H1 (cell line): ENCODE data around the gene CXXC5. TPM values are rescaled to one million over a fixed set of nuclear protein-coding genes. Genes with fewer than 3 reads are reported as not detected.
A peak's percentile ranks its signal among the peaks of the same experiment; 100 is the strongest.

Experiments used
- CTCF ChIA-PET: fragments of 300-600 bp; sonication (Branson Sonifier 250); formaldehyde crosslinking; loops from one replicate; lab custom pipeline; 2021; ENCODE audit not compliant: partially characterized antibody; lab: Charles Lee
- POLR2A ChIA-PET: fragments of 300-600 bp; sonication (Branson Sonifier 250); formaldehyde crosslinking; loops from one replicate; lab custom pipeline; 2021; ENCODE audit warnings: inconsistent platforms; ENCODE audit not compliant: partially characterized antibody; lab: Charles Lee
- DNase-seq, 2 experiments: peaks; one replicate each; pipeline versions ENCODE4 v3.0.0 to v3.0.0-alpha.2; 2010 to 2022; ENCODE audit warnings: low spot score in 2 of 2, low read depth in 1 of 2, mixed read lengths in 1 of 2
- FAIRE-seq: peaks from 2 replicates; lab custom pipeline; 2011; peaks lifted over from hg19 to GRCh38; lab: Jason Lieb, UNC
- H2AFZ ChIP-seq: 2 replicates; pipeline ENCODE4 v1.8.1; 2012; ENCODE audit warnings: low read length, inconsistent platforms
- H2AK5ac ChIP-seq: 2 replicates; pipeline ENCODE4 v1.6.1; 2013; ENCODE audit warnings: low read depth, low read length
- H2BK120ac ChIP-seq: replicated peaks from 2 replicates; pipeline ENCODE3; 2013; ENCODE audit warnings: low read depth, low read length, inconsistent platforms
- H2BK12ac ChIP-seq: 2 replicates; pipeline ENCODE4 v1.6.1; 2013; ENCODE audit warnings: low read depth, low read length
- H2BK15ac ChIP-seq: 2 replicates; pipeline ENCODE4 v1.6.1; 2013; ENCODE audit warnings: low read length
- H2BK20ac ChIP-seq: 2 replicates; pipeline ENCODE4 v1.6.1; 2013; ENCODE audit warnings: low read length
- H2BK5ac ChIP-seq: 2 replicates; pipeline ENCODE4 v1.6.1; 2013; ENCODE audit warnings: low read depth, low read length
- H3K14ac ChIP-seq: 2 replicates; pipeline ENCODE4 v1.6.1; 2013; ENCODE audit warnings: inconsistent platforms; ENCODE audit not compliant: insufficient read length
- H3K18ac ChIP-seq: 2 replicates; pipeline ENCODE4 v1.6.1; 2013; ENCODE audit warnings: low read length; ENCODE audit errors: extremely low read depth
- H3K23ac ChIP-seq: 2 replicates; pipeline ENCODE4 v1.6.1; 2013; ENCODE audit warnings: inconsistent platforms; ENCODE audit not compliant: insufficient read length
- H3K23me2 ChIP-seq: 2 replicates; pipeline ENCODE4 v1.6.1; 2013; ENCODE audit warnings: low read depth, low read length
- H3K27ac ChIP-seq: 2 replicates; pipeline ENCODE4 v1.6.1; 2011; ENCODE audit warnings: low read depth, low read length, inconsistent platforms
- H3K27me3 ChIP-seq, 4 experiments: replicated peaks in 1 of 4; 1 replicate in 1 of 4; 2 replicates in 3 of 4; pipeline versions ENCODE4 v1.6.1 to v1.8.1; 2011 to 2013; ENCODE audit warnings: low read length in 3 of 4, mild to moderate bottlenecking in 3 of 4, inconsistent platforms in 2 of 4, mixed read lengths in 2 of 4, moderate library complexity in 1 of 4; ENCODE audit not compliant: control insufficient read depth in 3 of 4, insufficient read depth in 3 of 4; ENCODE audit errors: extremely low read depth in 1 of 4
- H3K36me3 ChIP-seq, 4 experiments: 2 replicates each; pipeline versions ENCODE4 v1.6.1 to v1.8.1; 2011 to 2013; ENCODE audit warnings: mild to moderate bottlenecking in 4 of 4, low read length in 3 of 4, moderate library complexity in 2 of 4, control low read depth in 1 of 4, inconsistent platforms in 1 of 4; ENCODE audit not compliant: insufficient read depth in 4 of 4, control insufficient read depth in 2 of 4
- H3K4ac ChIP-seq: replicated peaks from 2 replicates; pipeline ENCODE3; 2013; ENCODE audit warnings: low read length, low read depth, mixed read lengths, inconsistent platforms; ENCODE audit not compliant: insufficient read length
- H3K4me1 ChIP-seq, 4 experiments: replicated peaks in 1 of 4; 1 replicate in 1 of 4; 2 replicates in 3 of 4; pipeline versions ENCODE4 v1.6.1 to v1.8.1; 2011 to 2013; ENCODE audit warnings: low read length in 3 of 4, inconsistent platforms in 2 of 4, mixed read lengths in 1 of 4; ENCODE audit not compliant: insufficient read depth in 4 of 4, control insufficient read depth in 3 of 4
- H3K4me2 ChIP-seq, 2 experiments: 2 replicates each; pipeline versions ENCODE4 v1.6.1 to v1.8.1; 2011 to 2013; ENCODE audit warnings: low read depth in 2 of 2, low read length in 2 of 2, control low read depth in 1 of 2, inconsistent platforms in 1 of 2, mild to moderate bottlenecking in 1 of 2; ENCODE audit not compliant: insufficient read depth in 1 of 2
- H3K4me3 ChIP-seq, 4 experiments: fragments of 200-600, 300-600 bp in 1 of 4; sonication (generic), shearing (Covaris generic), sonication (Bioruptor Twin) in 1 of 4; 2 replicates each; pipeline versions ENCODE4 v1.5.1 to v1.8.1; 2011 to 2016; ENCODE audit warnings: low read length in 4 of 4, low read depth in 3 of 4, control low read depth in 2 of 4, inconsistent platforms in 2 of 4, mild to moderate bottlenecking in 2 of 4, mixed read lengths in 1 of 4, moderate library complexity in 1 of 4; ENCODE audit not compliant: insufficient read depth in 2 of 4; ENCODE audit errors: extremely low read depth in 1 of 4
- H3K56ac ChIP-seq: replicated peaks from 2 replicates; pipeline ENCODE3; 2013; ENCODE audit warnings: low read depth, mild to moderate bottlenecking, mixed read lengths, low read length, inconsistent platforms; ENCODE audit not compliant: insufficient read length
- H3K79me1 ChIP-seq: 2 replicates; pipeline ENCODE4 v1.6.1; 2013; ENCODE audit warnings: low read depth, low read length, control low read depth
- H3K79me2 ChIP-seq, 2 experiments: 2 replicates each; pipeline versions ENCODE4 v1.6.1 to v1.8.1; 2012 to 2013; ENCODE audit warnings: low read length in 2 of 2, mild to moderate bottlenecking in 2 of 2, inconsistent platforms in 1 of 2; ENCODE audit not compliant: insufficient read depth in 2 of 2, control insufficient read depth in 1 of 2
- H3K9ac ChIP-seq, 4 experiments: replicated peaks in 1 of 4; 1 replicate in 1 of 4; 2 replicates in 3 of 4; pipeline versions ENCODE4 v1.6.1 to v1.8.1; 2011 to 2013; ENCODE audit warnings: low read depth in 3 of 4, low read length in 3 of 4, control low read depth in 2 of 4, mild to moderate bottlenecking in 2 of 4, moderate library complexity in 2 of 4, inconsistent platforms in 1 of 4; ENCODE audit errors: extremely low read depth in 1 of 4
- H3K9me3 ChIP-seq, 2 experiments: 2 replicates each; pipeline versions ENCODE4 v1.6.1 to v1.8.1; 2012 to 2013; ENCODE audit warnings: mild to moderate bottlenecking in 2 of 2, moderate library complexity in 2 of 2, control low read depth in 1 of 2, inconsistent platforms in 1 of 2, low read depth in 1 of 2, low read length in 1 of 2, mixed read lengths in 1 of 2; ENCODE audit not compliant: insufficient read depth in 2 of 2
- H4K20me1 ChIP-seq, 2 experiments: replicated peaks in 1 of 2; 2 replicates each; pipeline versions ENCODE3 to v1.8.1; 2011 to 2013; ENCODE audit warnings: inconsistent platforms in 2 of 2, low read length in 2 of 2, mild to moderate bottlenecking in 1 of 2; ENCODE audit not compliant: insufficient read depth in 2 of 2, control insufficient read depth in 1 of 2
- H4K5ac ChIP-seq: 2 replicates; pipeline ENCODE4 v1.6.1; 2013; ENCODE audit warnings: low read length, low read depth, mixed read lengths, inconsistent platforms; ENCODE audit not compliant: insufficient read length
- H4K8ac ChIP-seq: 2 replicates; pipeline ENCODE4 v1.8.0; 2013; ENCODE audit warnings: mild to moderate bottlenecking, moderate library complexity, low read length, inconsistent platforms; ENCODE audit not compliant: insufficient read depth; ENCODE audit errors: extremely low read depth
- H4K91ac ChIP-seq: replicated peaks from 2 replicates; pipeline ENCODE3; 2013; ENCODE audit warnings: low read length, mixed read lengths, inconsistent platforms; ENCODE audit not compliant: insufficient read length
- CHD1 ChIP-seq: IDR thresholded peaks from 2 replicates; pipeline ENCODE4 v1.6.1; 2012; ENCODE audit warnings: low read depth, low read length, improper control_type of control experiment
- CTBP2 ChIP-seq: IDR thresholded peaks from 2 replicates; pipeline ENCODE4 v1.7.0; 2011; ENCODE audit warnings: borderline replicate concordance, mild to moderate bottlenecking, moderate library complexity, mixed read lengths, low read length; ENCODE audit not compliant: insufficient read depth, insufficient read length
- EZH2 ChIP-seq: fragments of 200-600 bp; sonication (generic); IDR thresholded peaks from 2 replicates; pipeline ENCODE4 v1.7.1; 2012; ENCODE audit warnings: low read depth, mild to moderate bottlenecking, moderate library complexity, low read length, inconsistent platforms; ENCODE audit not compliant: severe bottlenecking
- GTF2F1 ChIP-seq: IDR thresholded peaks from 2 replicates; pipeline ENCODE4 v1.6.1; 2012; ENCODE audit warnings: low read depth, low read length, improper control_type of control experiment, borderline replicate concordance
- JUN ChIP-seq: IDR thresholded peaks from 2 replicates; pipeline ENCODE4 v1.6.1; 2011; ENCODE audit warnings: low read depth, mild to moderate bottlenecking, improper control_type of control experiment, low read length
- KDM5A ChIP-seq: fragments of 200-600 bp; IDR thresholded peaks from 2 replicates; pipeline ENCODE4 v1.7.1; 2012; ENCODE audit warnings: mild to moderate bottlenecking, low read length, inconsistent platforms, mixed read lengths
- NANOG ChIP-seq: IDR thresholded peaks from 2 replicates; pipeline ENCODE4 v1.6.1; 2011; ENCODE audit warnings: low read length, low read depth, mild to moderate bottlenecking, inconsistent platforms; ENCODE audit not compliant: insufficient read depth, poor library complexity, severe bottlenecking
- SIX5 ChIP-seq: IDR thresholded peaks from 2 replicates; pipeline ENCODE4 v1.6.1; 2011; ENCODE audit warnings: mild to moderate bottlenecking, low read depth, low read length
- SUZ12 ChIP-seq: fragments of 200-600 bp; sonication (generic); IDR thresholded peaks from 2 replicates; pipeline ENCODE4 v1.6.1; 2012; ENCODE audit warnings: mild to moderate bottlenecking, inconsistent platforms, low read length, moderate library complexity, mixed read lengths
- TCF12 ChIP-seq: IDR thresholded peaks from 2 replicates; pipeline ENCODE4 v1.6.1; 2011; ENCODE audit warnings: low read depth, mild to moderate bottlenecking, low read length
- TEAD4 ChIP-seq: IDR thresholded peaks from 2 replicates; pipeline ENCODE4 v1.6.1; 2012; ENCODE audit warnings: low read depth, low read length, inconsistent platforms, mixed read lengths
- WGBS, 2 experiments: shearing (Covaris generic) in 1 of 2; methylation state at CpG; one replicate each; pipeline versions ENCODE4 v1.1.6 to v1.1.7; 2013 to 2015; ENCODE audit warnings: low lambda C conversion rate in 2 of 2, mixed read lengths in 2 of 2, inconsistent platforms in 1 of 2, low coverage in 1 of 2, missing lambda C conversion rate in 1 of 2; ENCODE audit not compliant: insufficient replicate concordance in 2 of 2, insufficient coverage in 1 of 2, insufficient read length in 1 of 2; ENCODE audit errors: extremely low coverage in 1 of 2, missing lambda C conversion rate in 1 of 2; 5-methylcytosine and 5-hydroxymethylcytosine counted together
- polyA plus RNA-seq, 7 experiments: library from polyadenylated mRNA; depleted of rRNA in 3 of 7; stranded (reverse) in 5 of 7; unstranded in 2 of 7; fragments of >200 nt in 5 of 7; fragments of 200-250 nt in 2 of 7; gene quantifications; 1 replicate in 5 of 7; 2 replicates in 1 of 7; 4 replicates in 1 of 7; pipeline versions ENCODE4 v1.2.1 to v1.2.3, GENCODE V29; 2011 to 2013; ENCODE audit warnings: missing spikeins in 2 of 7, mixed read lengths in 2 of 7
- total RNA-seq: library from RNA; stranded (reverse); fragmentation: NEBNext Ultra II Directional; extraction: Animal tissue kit (Norgen Biotek cat#: 25700); gene quantifications from 2 replicates; pipeline ENCODE4 v1.2.1, GENCODE V29; 2021

CXXC5 gene
- total and polyA plus RNA-seq, 2 of the 8 experiments (the other 6 are each of a cell fraction or from before 2014, with no cell fraction given), result 61.4 to 74.0 TPM

DNA sequence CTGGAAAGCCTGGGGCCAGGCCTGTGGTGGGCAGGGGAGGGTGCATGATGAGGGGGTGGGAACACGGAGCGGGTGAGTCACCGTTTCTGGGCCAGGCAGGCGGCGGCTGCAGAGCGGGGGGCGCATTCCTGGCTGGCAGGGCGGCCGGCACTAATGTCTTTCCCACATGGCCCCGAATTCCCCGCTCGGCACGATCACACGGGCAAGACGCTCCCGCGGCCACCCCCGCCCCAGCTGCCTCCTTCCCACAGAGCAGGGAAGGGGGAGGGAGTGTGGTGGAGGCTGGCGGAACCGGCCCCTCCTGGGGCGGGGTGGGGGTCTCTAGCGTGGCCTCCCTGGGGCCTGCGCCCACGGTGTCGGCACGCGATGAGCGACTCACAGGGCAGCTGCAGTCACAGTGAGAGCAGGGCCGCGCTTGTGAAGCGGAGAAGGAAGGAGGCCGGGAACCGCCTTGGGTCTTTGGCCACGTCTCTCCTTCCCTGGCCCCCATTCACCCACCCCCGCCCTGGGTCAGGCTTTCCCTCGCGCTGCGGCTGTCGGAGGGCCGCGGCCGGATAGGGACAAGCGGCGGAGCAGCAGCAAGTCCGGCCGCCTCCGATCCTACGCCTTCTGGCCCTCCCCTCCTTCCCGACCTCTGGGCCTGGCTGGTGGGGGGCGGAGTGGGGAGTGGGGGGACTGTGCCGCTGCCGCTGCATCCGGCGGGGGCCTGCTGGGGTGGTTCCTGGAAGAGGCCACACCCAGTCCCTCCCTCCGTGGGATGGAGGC, 48.9 kb downstream of the CXXC5 start:
- Histone ChIP-seq H3K27me3 (peaks cover 0 to 4% (median under 1%) of the 10 kb centered on the region in 4 experiments; a peak in 4 of 7 replicates), H3K9ac (peak overlapping the region in 2 of 4 experiments; percentile 25 to 38; a peak in 3 of 7 replicates), H2AK5ac (0 out of 2 replicates have a peak overlapping the region, but pooled peaks have one; percentile 70), H3K4me2 (peak overlapping the region; percentile 69 to 83), H3K18ac (peak overlapping the region; percentile 91), H3K14ac (no peak overlapping the region), H2BK5ac (peak overlapping the region; percentile 76; the same call in 1 of the 2 replicates), H2BK120ac (no peak overlapping the region), H3K27ac (0 out of 2 replicates have a peak overlapping the region, but pooled peaks have one; percentile 20), H3K4me1 (peaks cover 24 to 51% (median 38%) of the 10 kb centered on the region in 4 experiments), H3K56ac (peak overlapping the region; percentile 42), H4K20me1 (no peaks in the 10 kb centered on the region), H2BK15ac (peak overlapping the region; percentile 88; the same call in 1 of the 2 replicates), H4K5ac (peak overlapping the region; percentile 45), H4K8ac (peak overlapping the region; percentile 79), H3K23me2 (peaks cover 10% of the 10 kb centered on the region; the same call in 1 of the 2 replicates), H3K4ac (peak overlapping the region; percentile 28), H3K79me1 (no peaks in the 10 kb centered on the region), H4K91ac (peak overlapping the region; percentile 95), H2BK20ac (peak overlapping the region; percentile 95), H3K9me3 (no peaks in the 10 kb centered on the region), H3K23ac (no peak overlapping the region), H3K79me2 (no peaks in the 10 kb centered on the region), H3K4me3 (peak overlapping the region; percentile 28 to 58 (median 34); a peak in 7 of 8 replicates), H2BK12ac (peak overlapping the region; percentile 97; the same call in 1 of the 2 replicates), H3K36me3 (no peaks in the 10 kb centered on the region), H2AFZ (no peak overlapping the region)
- ChIA-PET POLR2A (interaction anchor here (0.7 to 7.5 kb wide), 16 partner anchors 8 to 134 kb away, joined by 3 to 136 read pairs (median 4); partner anchors contain the start of gene CXXC5), CTCF (interaction anchor here (1.0 to 3.0 kb wide), 11 partner anchors 12 to 69 kb away, joined by 3 to 16 read pairs (median 5); no protein-coding TSS in a partner anchor)
- 3% methylated on average over 24 of the region's 55 CpGs; no CpG with 5 or more reads in 1 of the 2 experiments for WGBS, 2 experiments
- FAIRE-seq (no peak), DNase-seq (no peak)
- TF ChIP-seq CTBP2 (no peak), NANOG (no peak), TCF12 (no peak), GTF2F1 (no peak), SIX5 (no peak), TEAD4 (peak; percentile 73), EZH2 (peak; percentile 23), KDM5A (no peak), JUN (peak; percentile 71), SUZ12 (0 out of 2 replicates have a peak, but pooled peaks have one; percentile 29), CHD1 (no peak)
